Endothelial cell of umbilical vein (primary cell): ENCODE data around the gene AIG1. TPM values are rescaled to one million over a fixed set of nuclear protein-coding genes. Genes with fewer than 3 reads are reported as not detected.

Experiments
- BruUV-seq: library from RNA; stranded (reverse); fragments of 400-500 nt; replicated peaks from 2 replicates; lab custom pipeline; 2021; lab: Mats Ljungman, UMichigan
- CTCF ChIA-PET: fragments of 300-600, 350-600 bp; sonication (Branson Sonifier 250); formaldehyde crosslinking; loops from one replicate; lab custom pipeline; 2021; ENCODE audit warnings: antibody characterized with exemption, inconsistent platforms; lab: Charles Lee
- POLR2A ChIA-PET: fragments of 300-600, 350-600 bp; sonication (Branson Sonifier 250); formaldehyde crosslinking; loops from one replicate; lab custom pipeline; 2021; ENCODE audit warnings: antibody characterized with exemption, inconsistent platforms; lab: Charles Lee
- DNase-seq: peaks from one replicate; pipeline ENCODE4 v3.0.0-alpha.2; 2011; ENCODE audit warnings: low read depth, low spot score
- FAIRE-seq: peaks from 2 replicates; lab custom pipeline; 2011; peaks lifted over from hg19 to GRCh38; lab: Jason Lieb, UNC
- H2AFZ ChIP-seq: 2 replicates; pipeline ENCODE4 v1.6.0; 2012; ENCODE audit warnings: low read depth, low read length, control low read depth, inconsistent platforms
- H3K27ac ChIP-seq: 2 replicates; pipeline ENCODE4 v1.5.1; 2011; ENCODE audit warnings: low read depth, mild to moderate bottlenecking, control low read depth, low read length, moderate library complexity; ENCODE audit not compliant: insufficient read depth
- H3K27me3 ChIP-seq, 2 experiments: 2 replicates each; pipeline versions ENCODE4 v1.6.0 to v1.6.1; 2011; ENCODE audit warnings: low read length in 2 of 2, mixed read lengths in 1 of 2; ENCODE audit not compliant: control insufficient read depth in 2 of 2, insufficient read depth in 2 of 2
- H3K36me3 ChIP-seq, 2 experiments: 2 replicates in 1 of 2; 3 replicates in 1 of 2; pipeline ENCODE4 v1.5.1; 2011; ENCODE audit warnings: low read length in 2 of 2, mild to moderate bottlenecking in 1 of 2, moderate library complexity in 1 of 2; ENCODE audit not compliant: control insufficient read depth in 2 of 2, insufficient read depth in 2 of 2; ENCODE audit errors: extremely low read depth in 1 of 2
- H3K4me1 ChIP-seq: 3 replicates; pipeline ENCODE4 v1.5.1; 2011; ENCODE audit warnings: mild to moderate bottlenecking, low read length; ENCODE audit not compliant: control insufficient read depth, insufficient read depth; ENCODE audit errors: extremely low read depth
- H3K4me2 ChIP-seq: 2 replicates; pipeline ENCODE4 v1.6.1; 2011; ENCODE audit warnings: low read length, control low read depth, mixed read lengths; ENCODE audit not compliant: insufficient read depth
- H3K4me3 ChIP-seq, 3 experiments: fragments of 200-600 bp in 1 of 3; sonication (generic), shearing (Covaris generic) in 1 of 3; replicated peaks in 1 of 3; 2 replicates each; pipeline ENCODE4 v1.5.1; 2011 to 2016; ENCODE audit warnings: control low read depth in 3 of 3, low read length in 3 of 3, mild to moderate bottlenecking in 2 of 3, inconsistent platforms in 1 of 3, low read depth in 1 of 3, moderate library complexity in 1 of 3; ENCODE audit not compliant: insufficient read depth in 1 of 3
- H3K79me2 ChIP-seq: 2 replicates; pipeline ENCODE4 v1.6.0; 2012; ENCODE audit warnings: low read length, inconsistent platforms; ENCODE audit not compliant: control insufficient read depth, insufficient read depth
- H3K9ac ChIP-seq: replicated peaks from 2 replicates; pipeline ENCODE3; 2011; ENCODE audit warnings: low read length, control low read depth; ENCODE audit not compliant: insufficient read depth; ENCODE audit errors: extremely low read depth
- H3K9me1 ChIP-seq: replicated peaks from 3 replicates; pipeline ENCODE4 v1.6.0; 2011; ENCODE audit warnings: mild to moderate bottlenecking, low read length; ENCODE audit not compliant: control insufficient read depth, insufficient read depth; ENCODE audit errors: extremely low read depth
- H3K9me3 ChIP-seq: replicated peaks from 2 replicates; pipeline ENCODE4 v1.5.1; 2012; ENCODE audit warnings: low read length, inconsistent platforms; ENCODE audit not compliant: control insufficient read depth, insufficient read depth
- H4K20me1 ChIP-seq: replicated peaks from 2 replicates; pipeline ENCODE3; 2011; ENCODE audit warnings: mild to moderate bottlenecking, low read length; ENCODE audit not compliant: control insufficient read depth, insufficient read depth; ENCODE audit errors: extremely low read depth
- CTCF ChIP-seq, 2 donors: IDR thresholded peaks; 1 replicate in 1 of 2; 2 replicates in 1 of 2; pipeline ENCODE4 v1.5.1; 2011; ENCODE audit warnings: low read length in 2 of 2, mild to moderate bottlenecking in 2 of 2, moderate library complexity in 2 of 2, control low read depth in 1 of 2, inconsistent platforms in 1 of 2, low read depth in 1 of 2; ENCODE audit not compliant: insufficient read depth in 1 of 2; ENCODE audit errors: extremely low read depth in 1 of 2
- EZH2 ChIP-seq: IDR thresholded peaks from 2 replicates; pipeline ENCODE4 v1.6.1; 2012; ENCODE audit warnings: borderline replicate concordance, low read depth, mild to moderate bottlenecking, moderate library complexity, low read length, inconsistent platforms; ENCODE audit not compliant: severe bottlenecking
- FOS ChIP-seq: IDR thresholded peaks from 2 replicates; pipeline ENCODE4 v1.6.1; 2011; ENCODE audit warnings: mild to moderate bottlenecking, low read length, moderate library complexity, borderline replicate concordance; ENCODE audit not compliant: insufficient read depth
- GATA2 ChIP-seq: IDR thresholded peaks from 2 replicates; pipeline ENCODE4 v1.7.0; 2011; ENCODE audit warnings: low read depth, mild to moderate bottlenecking, moderate library complexity, mixed read lengths, low read length; ENCODE audit not compliant: insufficient read length, insufficient read depth
- JUN ChIP-seq: IDR thresholded peaks from 2 replicates; pipeline ENCODE4 v1.6.1; 2011; ENCODE audit warnings: borderline replicate concordance, low read depth; ENCODE audit not compliant: insufficient read length, insufficient read depth
- MAX ChIP-seq: IDR thresholded peaks from 2 replicates; pipeline ENCODE4 v1.6.1; 2011; ENCODE audit not compliant: insufficient read depth, insufficient read length
- MYC ChIP-seq: IDR thresholded peaks from one replicate; pipeline ENCODE4 v1.6.1; 2011; ENCODE audit warnings: mild to moderate bottlenecking, low read depth, low read length
- POLR2A ChIP-seq: IDR thresholded peaks from 2 replicates; pipeline ENCODE4 v1.6.1; 2012; ENCODE audit warnings: low read depth, mild to moderate bottlenecking, control low read depth, low read length
- POLR2AphosphoS5 ChIP-seq: IDR thresholded peaks from 2 replicates; pipeline ENCODE4 v1.6.1; 2012; ENCODE audit warnings: low read depth, mild to moderate bottlenecking, control low read depth, low read length, moderate library complexity; ENCODE audit not compliant: insufficient read depth
- dilution Hi-C: fragments of 300-500 bp; cut with MboI; formaldehyde crosslinking; loops from one replicate; pipeline ENCODE4 v1.15.0; 2019; ENCODE audit warnings: low sequenced_read_pairs; ENCODE audit not compliant: extremely low pct_ligation_motif_present
- intact Hi-C: fragments of 100-400 bp; cut with micrococcal nuclease; formaldehyde crosslinking; loops from one replicate; pipeline ENCODE4 v1.10.0; 2022
- polyA plus RNA-seq, 4 experiments: library from polyadenylated mRNA; depleted of rRNA in 3 of 4; stranded (reverse) in 3 of 4; unstranded in 1 of 4; fragments of >200 nt; gene quantifications; 2 replicates each; pipeline versions ENCODE4 v1.2.1 to v1.2.3, GENCODE V29; 2011 to 2012; ENCODE audit warnings: missing spikeins in 1 of 4
- total RNA-seq: library from RNA; stranded (reverse); gene quantifications from 2 replicates; pipeline ENCODE4 v1.2.3, GENCODE V29; 2021

Gene AIG1
- total and polyA plus RNA-seq, 2 donors (not counting 3 experiments of a cell fraction or from before 2014, with no cell fraction given): 17.7 to 22.7 TPM

DNA sequence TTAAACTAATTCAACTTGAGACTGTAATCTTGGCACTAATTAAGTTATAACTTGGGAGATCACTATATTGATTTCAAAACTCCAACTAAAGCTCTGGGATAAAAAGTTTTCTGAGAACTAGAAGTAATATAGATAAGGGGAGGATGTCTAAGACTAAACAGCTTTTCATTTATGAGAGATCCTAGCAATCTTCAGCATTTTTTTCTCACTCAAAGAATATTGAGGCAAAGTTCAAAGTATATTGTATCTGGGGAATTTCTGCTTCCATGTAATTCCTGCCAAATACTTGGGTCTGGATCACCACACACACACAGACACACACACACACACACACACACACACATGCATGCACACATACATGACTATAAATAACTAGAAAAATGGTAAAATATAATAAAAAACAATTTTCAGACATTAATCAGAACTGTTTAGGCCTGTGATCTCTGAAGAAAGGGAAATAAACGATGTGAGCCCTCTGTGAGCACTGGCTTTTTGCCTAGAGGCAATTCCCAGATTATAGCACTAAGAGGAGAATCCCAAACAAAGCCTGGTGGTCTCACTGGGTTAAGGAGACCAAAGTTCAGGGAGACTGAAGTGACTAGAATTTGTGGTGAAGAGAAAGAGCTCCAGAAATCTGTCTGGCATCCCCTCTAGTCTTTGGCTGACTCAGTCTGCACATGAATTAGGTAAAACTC lies 297.0 kb downstream of the AIG1 start:
- Histone ChIP-seq H3K9me1 (no peaks in the 10 kb centered on the region), H2AFZ (no peak overlapping the region), H3K36me3 (no peaks in the 10 kb centered on the region), H3K9ac (no peak overlapping the region), H3K79me2 (no peaks in the 10 kb centered on the region), H3K4me2 (no peak overlapping the region), H3K4me3 (no peak overlapping the region), H3K27ac (no peak overlapping the region), H3K4me1 (no peaks in the 10 kb centered on the region), H3K27me3 (peaks cover 0 to 2% of the 10 kb centered on the region in 2 experiments), H3K9me3 (no peaks in the 10 kb centered on the region), H4K20me1 (no peaks in the 10 kb centered on the region)
- TF ChIP-seq JUN (no peak), CTCF (IDR thresholded peaks at IDR 0.05; ENCODE audit: extremely low read depth in 1 of 2, insufficient read depth in 1 of 2, low read depth in 1 of 2, low read length in 2 of 2) (no peak), POLR2A (no peak), MYC (no peak), EZH2 (no peak), GATA2 (no peak), POLR2AphosphoS5 (no peak), MAX (no peak), FOS (no peak)
- no TSS peak for BruUV-seq
- DNase-seq (no peak), FAIRE-seq (no peak)
- ChIA-PET POLR2A (no interaction called here), CTCF (interaction anchor here (0.9 to 1.4 kb wide), 2 partner anchors 9 to 13 kb away, joined by 3 to 6 read pairs; no protein-coding TSS in a partner anchor)
- intact Hi-C loops (no loop called here), dilution Hi-C loops (no loop called here)
